HepG2 (cell line): Measurements from ENCODE around the gene HOXD12. TPM values are rescaled to one million over a fixed set of nuclear protein-coding genes. Genes with fewer than 3 reads are reported as not detected.

ENCODE experiments used
- ATAC-seq: fragments of 200-7000 bp; cut with Tn5 transposase; 3 replicates; pipeline ENCODE4 v1.9.1; 2020; ENCODE audit warnings: mild to moderate bottlenecking, moderate library complexity
- BruUV-seq: library from RNA; stranded (reverse); fragments of 400-500 nt; replicated peaks from 2 replicates; lab custom pipeline; 2021; lab: Mats Ljungman, UMichigan
- CTCF ChIA-PET: fragments of 300-600 bp; formaldehyde crosslinking; extraction: SDS; loops from one replicate; lab custom pipeline; 2021; ENCODE audit warnings: low total read pairs, inconsistent platforms, low intra/inter-chr PET ratio; lab: Yijun Ruan, JAX
- POLR2A ChIA-PET: fragments of 350-600 bp; sonication (Branson Sonifier 250); formaldehyde crosslinking; loops from one replicate; lab custom pipeline; 2020; ENCODE audit warnings: antibody characterized with exemption, inconsistent platforms; lab: Yijun Ruan, JAX
- DNase-seq: peaks from one replicate; pipeline ENCODE4 v3.0.0-alpha.2; 2015; ENCODE audit warnings: low spot score
- FAIRE-seq: peaks from 3 replicates; lab custom pipeline; 2011; peaks lifted over from hg19 to GRCh38; lab: Jason Lieb, UNC
- H2AFZ ChIP-seq: one replicate; pipeline ENCODE4 v1.6.1; 2011; ENCODE audit warnings: low read length, inconsistent platforms
- H3K27ac ChIP-seq: fragments of 300-600 bp; 3 replicates; pipeline ENCODE4 v1.8.0; 2011; ENCODE audit warnings: mixed run types, mild to moderate bottlenecking, mixed read lengths, low read length, inconsistent platforms; ENCODE audit not compliant: insufficient read depth; ENCODE audit errors: extremely low read length
- H3K27me3 ChIP-seq, 2 experiments: fragments of 200-600 bp in 1 of 2; 2 replicates in 1 of 2; 3 replicates in 1 of 2; pipeline versions ENCODE4 v1.6.0 to v1.8.0; 2011; ENCODE audit warnings: low read length in 2 of 2, mild to moderate bottlenecking in 2 of 2, moderate library complexity in 2 of 2, inconsistent platforms in 1 of 2; ENCODE audit not compliant: insufficient read depth in 2 of 2, control insufficient read depth in 1 of 2
- H3K36me3 ChIP-seq, 2 experiments: fragments of 200-600 bp in 1 of 2; replicated peaks in 1 of 2; 2 replicates in 1 of 2; 3 replicates in 1 of 2; pipeline versions ENCODE4 v1.5.1 to v1.8.0; 2011; ENCODE audit warnings: low read length in 2 of 2, inconsistent platforms in 1 of 2; ENCODE audit not compliant: insufficient read depth in 2 of 2, control insufficient read depth in 1 of 2
- H3K4me1 ChIP-seq: 2 replicates; pipeline ENCODE4 v1.5.1; 2012; ENCODE audit warnings: low read length, inconsistent platforms; ENCODE audit not compliant: insufficient read depth
- H3K4me2 ChIP-seq: 2 replicates; pipeline ENCODE4 v1.6.0; 2011; ENCODE audit warnings: low read depth, low read length, inconsistent platforms
- H3K4me3 ChIP-seq, 3 experiments: fragments of 200-600 bp in 1 of 3; sonication (generic), shearing (Covaris generic) in 1 of 3; replicated peaks in 1 of 3; 2 replicates each; pipeline ENCODE4 v1.5.1; 2011 to 2016; ENCODE audit warnings: low read length in 3 of 3, inconsistent platforms in 2 of 3, low read depth in 2 of 3, mild to moderate bottlenecking in 2 of 3, control low read depth in 1 of 3, mixed read lengths in 1 of 3; ENCODE audit not compliant: insufficient read depth in 1 of 3
- H3K79me2 ChIP-seq: one replicate; pipeline ENCODE4 v1.6.1; 2011; ENCODE audit warnings: low read length, inconsistent platforms; ENCODE audit not compliant: insufficient read depth
- H3K9ac ChIP-seq: 2 replicates; pipeline ENCODE4 v1.6.0; 2011; ENCODE audit warnings: mild to moderate bottlenecking, low read depth, low read length, inconsistent platforms; ENCODE audit not compliant: insufficient read depth
- H3K9me3 ChIP-seq: 2 replicates; pipeline ENCODE4 v1.5.1; 2012; ENCODE audit warnings: mild to moderate bottlenecking, low read length
- H4K20me1 ChIP-seq: 2 replicates; pipeline ENCODE4 v1.6.0; 2011; ENCODE audit warnings: inconsistent platforms, mild to moderate bottlenecking, low read length, moderate library complexity; ENCODE audit not compliant: insufficient read depth
- CEBPG ChIP-seq: IDR thresholded peaks from 2 replicates; pipeline ENCODE4 v1.6.1; 2016
- DZIP1 ChIP-seq: sonication (generic); formaldehyde crosslinking; IDR thresholded peaks from 2 replicates; pipeline ENCODE4 v1.5.0; 2020; ENCODE audit warnings: mild to moderate bottlenecking, missing genetic modification reagents
- MBD4 ChIP-seq: IDR thresholded peaks from 2 replicates; pipeline ENCODE4 v1.6.1; 2012; ENCODE audit warnings: low read length, inconsistent platforms, borderline replicate concordance
- NR0B2 ChIP-seq: sonication (generic); formaldehyde crosslinking; IDR thresholded peaks from 2 replicates; pipeline ENCODE4 v1.4.0; 2020; ENCODE audit warnings: mild to moderate bottlenecking, missing genetic modification reagents
- PRPF4 ChIP-seq: fragments of 200-400 bp; formaldehyde crosslinking; IDR thresholded peaks from 2 replicates; pipeline ENCODE4 v1.6.1; 2016; ENCODE audit warnings: low read length, low read depth; ENCODE audit not compliant: poor library complexity, severe bottlenecking
- SCMH1 ChIP-seq: sonication (generic); formaldehyde crosslinking; IDR thresholded peaks from 2 replicates; pipeline ENCODE4 v1.9.0; 2021; ENCODE audit warnings: missing genetic modification reagents, mild to moderate bottlenecking, borderline replicate concordance
- ZFP36L1 ChIP-seq: sonication (generic); formaldehyde crosslinking; IDR thresholded peaks from 2 replicates; pipeline ENCODE4 v1.8.0; 2022; ENCODE audit warnings: mild to moderate bottlenecking, missing genetic modification reagents, moderate library complexity
- ZNF224 ChIP-seq: sonication (generic); formaldehyde crosslinking; IDR thresholded peaks from 2 replicates; pipeline ENCODE4 v1.5.0; 2020; ENCODE audit warnings: mild to moderate bottlenecking, missing genetic modification reagents
- ZNF234 ChIP-seq: sonication (generic); formaldehyde crosslinking; conservative IDR thresholded peaks from 2 replicates; pipeline ENCODE4 v1.5.1; 2020; ENCODE audit warnings: mild to moderate bottlenecking, missing genetic modification reagents
- ZNF770 ChIP-seq: sonication (generic); formaldehyde crosslinking; IDR thresholded peaks from 2 replicates; pipeline ENCODE4 v1.5.0; 2020; ENCODE audit warnings: mild to moderate bottlenecking, missing genetic modification reagents
- WGBS: methylation state at CpG from one replicate; pipeline ENCODE4 v1.1.6; 2017; ENCODE audit warnings: low lambda C conversion rate; 5-methylcytosine and 5-hydroxymethylcytosine counted together
- in situ Hi-C: cut with HindIII; loops from 2 replicates; pipeline ENCODE4 v1.10.0; 2017; ENCODE audit warnings: low pct_unique_long_range_greater_than_20kb; ENCODE audit not compliant: extremely low pct_ligation_motif_present
- intact Hi-C: fragments of 100-400 bp; cut with micrococcal nuclease; formaldehyde crosslinking; loops from one replicate; pipeline ENCODE4 v1.10.0; 2022; ENCODE audit not compliant: unreplicated experiment
- polyA plus RNA-seq, 8 experiments: library from polyadenylated mRNA; depleted of rRNA in 3 of 8; stranded (reverse) in 7 of 8; unstranded in 1 of 8; fragments of >200 nt; fragmentation: Illumina TruSeq in 4 of 8; extraction: Trizol in 4 of 8; gene quantifications; 2 replicates each; pipeline versions ENCODE4 v1.2.1 to v1.2.3, GENCODE V29; 2011 to 2016; ENCODE audit warnings: low read depth in 4 of 8, missing spikeins in 1 of 8, mixed read lengths in 1 of 8; ENCODE audit not compliant: insufficient read depth in 1 of 8
- total RNA-seq, 5 experiments: library from RNA; depleted of rRNA; stranded (reverse); fragments of >200 nt; fragmentation: Illumina TruSeq; extraction: Trizol; gene quantifications; 2 replicates each; pipeline ENCODE4 v1.2.3, GENCODE V29; 2016; ENCODE audit warnings: low read depth in 1 of 5

HOXD12 gene
- total and polyA plus RNA-seq, 2 of the 13 experiments (the other 11 are each of a cell fraction or from before 2014, with no cell fraction given), result not detected

- no peaks in the 10 kb centered on the region for H3K79me2 ChIP-seq
- H3K36me3 ChIP-seq, result no peaks in the 10 kb centered on the region
- intact Hi-C loops, result no loop called here
- peak overlapping the region; percentile 51 for H3K4me2 ChIP-seq
- DNase-seq, result no peak
- in situ Hi-C loops, result no loop called here
- ChIA-PET CTCF (no interaction called here), POLR2A (no interaction called here)
- 20% methylated on average over 4 of the region's 4 CpGs for WGBS
- BruUV-seq, result no TSS peak
- H3K27ac ChIP-seq, result no peak overlapping the region
- FAIRE-seq, result no peak
- 0 out of 6 replicates have a peak overlapping the region, but pooled peaks of 1 of the 3 experiments have one; percentile 8 for H3K4me3 ChIP-seq
- no peak overlapping the region for H2AFZ ChIP-seq
- no peaks in the 10 kb centered on the region for H3K4me1 ChIP-seq
- no peak overlapping the region for H3K9ac ChIP-seq
- no peak for ATAC-seq
- no peaks in the 10 kb centered on the region for H4K20me1 ChIP-seq
- H3K9me3 ChIP-seq, result no peaks in the 10 kb centered on the region
- peaks cover 12 to 84% of the 10 kb centered on the region in 2 experiments for H3K27me3 ChIP-seq
- TF ChIP-seq ZFP36L1 (no peak), CEBPG (CRISPR knock-in tag) (no peak), PRPF4 (no peak), NR0B2 (CRISPR knock-in tag) (no peak), ZNF224 (CRISPR knock-in tag) (no peak), MBD4 (no peak), ZNF234 (CRISPR knock-in tag) (no peak)
These were observed 32.2 kb downstream of the HOXD12 start for GRCh38 chr2:176131848-176132158.

GRCh38 chr2:176132205-176133171 lies 32.9 kb downstream of the HOXD12 start:
- Histone ChIP-seq H3K4me1 (no peaks in the 10 kb centered on the region), H3K9ac (no peak overlapping the region), H3K36me3 (no peaks in the 10 kb centered on the region), H2AFZ (no peak overlapping the region), H3K4me3 (peak overlapping the region in 1 of 3 experiments; percentile 8; a peak in 1 of 6 replicates), H3K27me3 (peaks cover 12 to 87% of the 10 kb centered on the region in 2 experiments), H3K4me2 (peak overlapping the region; percentile 51), H3K79me2 (no peaks in the 10 kb centered on the region), H4K20me1 (no peaks in the 10 kb centered on the region), H3K27ac (no peak overlapping the region), H3K9me3 (no peaks in the 10 kb centered on the region)
- WGBS, result 30% methylated on average over 33 of the region's 33 CpGs
- ChIA-PET POLR2A (no interaction called here), CTCF (no interaction called here)
- no peak for ATAC-seq
- no peak for FAIRE-seq
- no TSS peak for BruUV-seq
- in situ Hi-C loops, result no loop called here
- DNase-seq, result no peak
- intact Hi-C loops, result no loop called here
- TF ChIP-seq DZIP1 (no peak), SCMH1 (CRISPR knock-in tag) (0 out of 2 replicates have a peak, but pooled peaks have one; percentile 40), ZNF770 (CRISPR knock-in tag) (no peak)
